Measurements from ENCODE around the gene C1QB.
"Not testable (repeated sequence)": the region's sequence is repeated elsewhere in the genome, so short reads cannot be mapped to it uniquely, and the experiment has no call there.

Gene C1QB

DNA sequence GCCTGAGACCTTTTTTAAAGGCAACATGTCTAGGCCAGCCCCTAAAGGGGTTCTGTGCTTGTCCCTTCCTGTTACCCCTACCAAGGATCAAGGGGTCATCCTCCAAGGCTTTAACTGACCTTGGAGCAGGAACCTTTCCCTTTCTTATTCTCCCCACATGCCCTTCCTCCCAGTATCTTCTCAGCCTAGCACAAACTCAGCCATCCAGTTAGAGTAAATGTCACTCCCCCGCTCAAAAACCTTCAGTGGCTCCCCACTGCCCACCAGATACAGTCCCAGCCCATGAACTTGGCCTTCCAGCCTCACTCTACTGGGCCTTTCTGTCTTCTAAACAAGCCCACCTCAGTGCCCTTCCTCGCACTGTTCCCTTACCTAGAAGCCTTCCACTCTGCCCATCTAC lies 8.8 kb downstream of the C1QB start:
- H3K9me3 ChIP-seq (ENCODE audit: low read length): no peaks in the 10 kb centered on the region
- no peaks in the 10 kb centered on the region for H3K27me3 ChIP-seq (ENCODE audit: insufficient read depth, low read length)
- H2AFZ ChIP-seq (ENCODE audit: low read depth, low read length): no peak overlapping the region
- peaks cover 10% of the 10 kb centered on the region for H3K4me1 ChIP-seq (ENCODE audit: insufficient read depth, low read length)
- H3K36me3 ChIP-seq (ENCODE audit: insufficient read depth, low read length): no peaks in the 10 kb centered on the region
- no peak overlapping the region for H3K4me3 ChIP-seq (ENCODE audit: low read length)

- no peak overlapping the region for H2AFZ ChIP-seq (ENCODE audit: low read depth, low read length)
- H3K4me1 ChIP-seq (ENCODE audit: insufficient read depth, low read length): peaks cover 10% of the 10 kb centered on the region
- H3K36me3 ChIP-seq (ENCODE audit: insufficient read depth, low read length): no peaks in the 10 kb centered on the region
- no peak overlapping the region for H3K4me3 ChIP-seq (ENCODE audit: low read length)
- no peaks in the 10 kb centered on the region for H3K9me3 ChIP-seq (ENCODE audit: low read length)
- H3K27me3 ChIP-seq (ENCODE audit: insufficient read depth, low read length): no peaks in the 10 kb centered on the region
Measured at GRCh38 chr1:22662318-22662717, 9.3 kb downstream of the C1QB start.

GRCh38 chr1:22662986-22663408 lies 10.0 kb downstream of the C1QB start:
- Histone ChIP-seq H3K4me3 (ENCODE audit: low read length) (no peak overlapping the region), H2AFZ (ENCODE audit: low read depth, low read length) (no peak overlapping the region), H3K27me3 (ENCODE audit: insufficient read depth, low read length) (no peaks in the 10 kb centered on the region), H3K9me3 (ENCODE audit: low read length) (no peaks in the 10 kb centered on the region), H3K36me3 (ENCODE audit: insufficient read depth, low read length) (no peaks in the 10 kb centered on the region), H3K4me1 (ENCODE audit: insufficient read depth, low read length) (peaks cover 15% of the 10 kb centered on the region)

- Histone ChIP-seq H3K4me3 (ENCODE audit: low read length) (no peak overlapping the region), H3K27me3 (ENCODE audit: insufficient read depth, low read length) (peaks cover 6% of the 10 kb centered on the region), H3K4me1 (ENCODE audit: insufficient read depth, low read length) (peaks cover 15% of the 10 kb centered on the region), H3K36me3 (ENCODE audit: insufficient read depth, low read length) (no peaks in the 10 kb centered on the region), H3K9me3 (ENCODE audit: low read length) (no peaks in the 10 kb centered on the region), H2AFZ (ENCODE audit: low read depth, low read length) (no peak overlapping the region)
Measured at GRCh38 chr1:22665752-22666151, 12.7 kb downstream of the C1QB start.

GRCh38 chr1:22666412-22666811 lies 13.4 kb downstream of the C1QB start:
- Histone ChIP-seq H3K4me3 (ENCODE audit: low read length) (no peak overlapping the region), H3K9me3 (ENCODE audit: low read length) (no peaks in the 10 kb centered on the region), H2AFZ (ENCODE audit: low read depth, low read length) (no peak overlapping the region), H3K4me1 (ENCODE audit: insufficient read depth, low read length) (peaks cover 15% of the 10 kb centered on the region), H3K27me3 (ENCODE audit: insufficient read depth, low read length) (peaks cover 6% of the 10 kb centered on the region), H3K36me3 (ENCODE audit: insufficient read depth, low read length) (no peaks in the 10 kb centered on the region)

GRCh38 chr1:22668840-22669239 lies 15.8 kb downstream of the C1QB start:
- not testable (repeated sequence) for H3K4me3 ChIP-seq (ENCODE audit: low read length); H3K36me3 ChIP-seq (ENCODE audit: insufficient read depth, low read length); H2AFZ ChIP-seq (ENCODE audit: low read depth, low read length); H3K9me3 ChIP-seq (ENCODE audit: low read length); H3K27me3 ChIP-seq (ENCODE audit: insufficient read depth, low read length)
- peaks cover 31% of the 10 kb centered on the region for H3K4me1 ChIP-seq (ENCODE audit: insufficient read depth, low read length)

GRCh38 chr1:22670352-22670975 lies 17.4 kb downstream of the C1QB start:
- Histone ChIP-seq H3K4me3 (ENCODE audit: low read length) (no peak overlapping the region), H3K36me3 (ENCODE audit: insufficient read depth, low read length) (no peaks in the 10 kb centered on the region), H3K9me3 (ENCODE audit: low read length) (no peaks in the 10 kb centered on the region), H3K27me3 (ENCODE audit: insufficient read depth, low read length) (peaks cover 6% of the 10 kb centered on the region), H3K4me1 (ENCODE audit: insufficient read depth, low read length) (peaks cover 37% of the 10 kb centered on the region), H2AFZ (ENCODE audit: low read depth, low read length) (no peak overlapping the region)

GRCh38 chr1:22671999-22672398 lies 19.0 kb downstream of the C1QB start:
- no peaks in the 10 kb centered on the region for H3K36me3 ChIP-seq (ENCODE audit: insufficient read depth, low read length)
- H3K4me3 ChIP-seq (ENCODE audit: low read length): no peak overlapping the region
- peaks cover 27% of the 10 kb centered on the region for H3K4me1 ChIP-seq (ENCODE audit: insufficient read depth, low read length)
- no peaks in the 10 kb centered on the region for H3K9me3 ChIP-seq (ENCODE audit: low read length)
- no peak overlapping the region for H2AFZ ChIP-seq (ENCODE audit: low read depth, low read length)
- H3K27me3 ChIP-seq (ENCODE audit: insufficient read depth, low read length): peaks cover 6% of the 10 kb centered on the region

- peaks cover 3% of the 10 kb centered on the region for H3K27me3 ChIP-seq (ENCODE audit: insufficient read depth, low read length)
- H3K36me3 ChIP-seq (ENCODE audit: insufficient read depth, low read length): no peaks in the 10 kb centered on the region
- no peaks in the 10 kb centered on the region for H3K9me3 ChIP-seq (ENCODE audit: low read length)
- peak overlapping the region; percentile 51 for H2AFZ ChIP-seq (ENCODE audit: low read depth, low read length)
- peaks cover 30% of the 10 kb centered on the region for H3K4me1 ChIP-seq (ENCODE audit: insufficient read depth, low read length)
- peak overlapping the region; percentile 25 for H3K4me3 ChIP-seq (ENCODE audit: low read length)
Measured at GRCh38 chr1:22673486-22674409, 20.7 kb downstream of the C1QB start.

GRCh38 chr1:22674410-22674749 lies 21.3 kb downstream of the C1QB start:
- no peak overlapping the region for H2AFZ ChIP-seq (ENCODE audit: low read depth, low read length)
- H3K27me3 ChIP-seq (ENCODE audit: insufficient read depth, low read length): peaks cover 3% of the 10 kb centered on the region

GRCh38 chr1:22676151-22676550 lies 23.1 kb downstream of the C1QB start:
- H3K4me1 ChIP-seq (ENCODE audit: insufficient read depth, low read length): peaks cover 39% of the 10 kb centered on the region
- not testable (repeated sequence) for H3K27me3 ChIP-seq (ENCODE audit: insufficient read depth, low read length); H3K9me3 ChIP-seq (ENCODE audit: low read length); H3K36me3 ChIP-seq (ENCODE audit: insufficient read depth, low read length); H2AFZ ChIP-seq (ENCODE audit: low read depth, low read length); H3K4me3 ChIP-seq (ENCODE audit: low read length)

More at GRCh38 chr1:22674410-22674749, 21.3 kb downstream of the C1QB start:
- Histone ChIP-seq H3K4me1 (ENCODE audit: insufficient read depth, low read length) (peaks cover 33% of the 10 kb centered on the region), H3K9me3 (ENCODE audit: low read length) (no peaks in the 10 kb centered on the region), H3K36me3 (ENCODE audit: insufficient read depth, low read length) (no peaks in the 10 kb centered on the region), H3K4me3 (ENCODE audit: low read length) (no peak overlapping the region)

GRCh38 chr1:22676916-22677583 lies 24.0 kb downstream of the C1QB start:
- no peak overlapping the region for H3K4me3 ChIP-seq (ENCODE audit: low read length)
- no peaks in the 10 kb centered on the region for H3K36me3 ChIP-seq (ENCODE audit: insufficient read depth, low read length)
- peaks cover 39% of the 10 kb centered on the region for H3K4me1 ChIP-seq (ENCODE audit: insufficient read depth, low read length)
- H3K9me3 ChIP-seq (ENCODE audit: low read length): no peaks in the 10 kb centered on the region
- no peaks in the 10 kb centered on the region for H3K27me3 ChIP-seq (ENCODE audit: insufficient read depth, low read length)
- no peak overlapping the region for H2AFZ ChIP-seq (ENCODE audit: low read depth, low read length)
